Fibroblast of skin of back (primary cell): ENCODE measurements around the gene LSP1.
A peak's percentile ranks its signal among the peaks of the same experiment; 100 is the strongest.

ENCODE experiments used
- DNase-seq: peaks from one replicate; pipeline ENCODE4 v3.0.0-alpha.2; 2013

Gene LSP1

GRCh38 chr11:1848640-1849430 lies 4.0 kb upstream of the LSP1 start:
- DNase-seq, result no peak

- no peak for DNase-seq
Measured at GRCh38 chr11:1851468-1852180, 1.3 kb upstream of the LSP1 start.

GRCh38 chr11:1852271-1852876 lies 510 bp upstream of the LSP1 start:
- no peak for DNase-seq

DNA sequence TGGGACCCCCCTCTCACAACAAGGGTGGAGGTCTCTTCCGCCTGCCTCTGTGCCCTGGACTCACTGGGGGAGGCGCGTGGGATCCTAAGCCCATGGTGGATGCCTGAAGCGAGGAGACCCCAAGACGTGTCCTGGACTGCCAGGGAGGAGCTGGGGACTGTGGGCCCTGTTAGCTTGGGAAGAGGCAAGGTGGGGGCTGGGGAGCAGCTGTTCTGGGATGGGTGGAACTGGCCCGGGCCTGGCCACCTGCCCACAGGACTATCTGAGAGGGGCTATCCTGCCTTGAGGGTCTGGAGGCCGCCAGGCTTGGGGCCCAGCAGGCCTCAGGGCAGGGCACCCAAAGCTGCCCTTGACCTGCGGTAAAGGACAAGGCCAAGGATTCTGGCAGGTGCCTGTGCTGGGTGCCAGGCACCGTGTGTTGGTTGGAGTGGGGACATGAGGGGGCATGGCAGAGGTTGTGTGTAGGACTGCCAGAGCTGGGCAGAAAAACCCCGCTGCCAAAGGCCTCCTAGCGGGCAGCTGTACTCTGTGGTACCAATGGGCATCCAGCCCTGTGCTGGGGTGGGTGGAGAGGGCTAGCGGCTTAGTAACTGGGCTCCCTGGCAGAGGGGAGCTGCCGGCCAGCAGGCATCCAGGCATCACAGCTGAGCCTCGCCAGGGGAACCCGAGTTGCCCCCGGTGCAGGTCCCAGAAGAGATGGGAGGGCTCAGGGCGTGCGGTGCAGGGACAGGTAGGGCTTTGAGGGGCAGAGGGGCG lies 670 bp downstream of the LSP1 start:
- no peak for DNase-seq

DNA sequence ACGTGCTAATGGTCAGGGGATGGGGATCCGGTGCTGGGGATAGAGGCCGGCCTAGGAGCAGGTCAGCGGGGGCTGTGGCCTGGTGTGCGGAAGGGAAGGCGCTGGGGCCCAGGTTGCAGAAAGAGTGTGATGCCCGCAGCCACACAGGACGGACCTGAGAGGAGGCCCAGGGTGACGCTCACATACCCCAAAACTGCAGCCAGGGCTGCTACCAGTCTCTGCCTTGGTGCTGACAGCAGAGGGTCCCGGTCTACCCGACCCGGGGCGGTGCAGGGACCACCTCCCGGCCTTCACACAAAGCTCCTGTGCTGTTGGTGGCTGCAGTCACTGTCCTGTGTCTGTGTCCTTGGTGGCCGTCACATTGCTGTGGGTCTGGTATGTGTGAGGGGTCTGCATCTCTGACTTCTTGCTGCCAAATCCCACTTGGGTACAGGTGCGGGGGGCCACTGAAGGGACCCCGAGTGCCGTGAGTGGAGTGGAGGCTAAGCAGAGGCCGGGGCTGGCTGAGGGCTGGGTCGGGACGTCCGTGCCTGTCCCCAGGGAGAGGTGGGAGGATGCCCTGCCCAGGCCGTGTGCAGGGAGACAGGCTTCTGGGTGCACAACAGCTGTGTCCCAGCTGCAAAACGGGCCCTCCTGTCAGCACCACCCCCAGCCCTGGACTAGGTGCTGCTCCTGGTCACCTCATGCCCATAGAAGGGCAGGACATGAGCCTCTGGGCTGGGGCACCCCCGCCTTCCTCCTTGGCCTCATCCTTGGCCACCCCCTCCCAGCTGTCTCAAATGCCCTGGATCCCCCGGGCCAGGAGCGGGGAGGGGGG lies 1.5 kb downstream of the LSP1 start:
- no peak for DNase-seq

- DNase-seq, result no peak
Measured at GRCh38 chr11:1854949-1855885, 2.3 kb downstream of the LSP1 start.

- DNase-seq, result no peak
Measured at GRCh38 chr11:1855886-1856265, 3.0 kb downstream of the LSP1 start.

- no peak for DNase-seq
Measured at GRCh38 chr11:1856306-1857005, 3.6 kb downstream of the LSP1 start.

- DNase-seq, result no peak
Measured at GRCh38 chr11:1857064-1857463, 4.2 kb downstream of the LSP1 start.

- DNase-seq, result no peak
Measured at GRCh38 chr11:1858154-1858553, 5.3 kb downstream of the LSP1 start.

GRCh38 chr11:1858576-1858975 lies 5.7 kb downstream of the LSP1 start:
- no peak for DNase-seq

DNA sequence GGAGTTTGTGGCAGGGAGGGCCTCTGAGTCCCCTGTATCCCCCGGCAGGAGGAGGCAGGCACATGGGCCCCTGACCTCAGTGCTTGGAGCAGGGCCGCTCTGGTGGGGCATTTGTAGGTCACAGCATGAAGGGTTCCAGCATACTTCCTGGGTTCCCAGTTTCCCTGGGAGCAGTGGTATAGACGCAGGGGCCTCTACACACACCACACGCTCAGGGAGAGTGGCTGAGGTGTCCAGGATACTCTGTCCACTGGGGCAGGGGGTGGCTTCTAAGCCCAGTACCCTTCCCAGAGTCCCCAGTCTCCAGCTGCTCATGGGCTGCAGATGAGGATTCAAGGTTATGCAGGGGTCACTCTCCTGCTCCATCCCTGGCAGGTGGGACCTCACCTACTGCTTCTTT lies 6.1 kb downstream of the LSP1 start:
- DNase-seq, result no peak

DNA sequence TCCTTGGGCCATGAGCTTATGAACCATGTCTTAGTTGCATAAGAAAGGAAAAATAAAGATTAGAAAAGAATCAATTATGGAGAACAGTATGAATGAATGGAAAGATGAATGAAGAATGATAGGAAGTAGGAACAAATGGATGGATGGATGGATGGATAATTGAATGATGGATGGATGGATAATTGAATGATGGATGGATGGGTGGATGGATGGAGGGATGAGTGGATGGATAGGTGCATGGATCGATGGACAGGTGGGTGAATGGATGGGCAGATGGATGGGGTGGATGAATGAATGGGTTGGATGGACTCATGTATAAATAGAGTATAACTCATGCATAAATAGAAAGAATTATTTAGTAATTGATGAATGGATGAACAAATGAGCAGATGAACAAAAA lies 7.2 kb downstream of the LSP1 start:
- DNase-seq, result no peak

- DNase-seq, result no peak
Measured at GRCh38 chr11:1861435-1862411, 8.8 kb downstream of the LSP1 start.

DNA sequence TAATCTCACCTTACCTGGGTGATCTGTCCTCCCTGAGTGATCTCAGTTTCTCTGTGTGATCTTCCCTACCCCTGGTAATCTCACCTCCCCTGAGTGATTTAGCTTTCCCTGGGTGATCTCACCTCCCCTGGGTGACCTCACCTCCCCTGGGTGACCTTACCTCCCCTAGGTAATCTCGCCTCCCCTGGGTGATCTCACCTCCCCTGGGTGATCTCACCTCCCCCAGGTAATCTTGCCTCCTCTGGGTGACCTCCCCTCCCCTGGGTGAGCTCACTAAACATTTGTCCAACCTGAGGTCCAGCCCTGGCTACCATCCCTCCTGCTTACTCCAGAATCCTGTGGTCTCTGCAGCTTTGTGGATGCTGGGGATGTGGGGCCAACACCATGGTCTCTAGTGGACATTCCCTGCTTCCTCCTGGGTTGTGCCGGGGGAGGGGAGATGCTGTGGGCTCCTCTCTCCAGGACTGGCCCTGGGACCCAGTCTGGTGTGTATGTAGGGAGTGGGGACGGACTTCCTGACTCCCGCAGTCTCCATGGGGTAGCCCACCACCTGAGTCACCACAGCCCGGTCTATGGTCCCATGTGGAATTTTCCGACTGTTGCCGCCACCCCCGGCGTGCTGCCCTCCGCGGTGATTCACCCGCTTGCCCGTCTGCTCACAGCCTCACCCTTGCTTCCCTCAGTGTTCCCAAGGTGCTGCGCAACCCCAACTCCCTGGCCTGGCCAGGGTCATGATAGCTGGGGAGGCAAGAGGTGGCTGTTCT lies 9.9 kb downstream of the LSP1 start:
- peak; percentile 68 for DNase-seq

- DNase-seq, result peak; percentile 94
Measured at GRCh38 chr11:1863352-1864216, 10.7 kb downstream of the LSP1 start.

DNA sequence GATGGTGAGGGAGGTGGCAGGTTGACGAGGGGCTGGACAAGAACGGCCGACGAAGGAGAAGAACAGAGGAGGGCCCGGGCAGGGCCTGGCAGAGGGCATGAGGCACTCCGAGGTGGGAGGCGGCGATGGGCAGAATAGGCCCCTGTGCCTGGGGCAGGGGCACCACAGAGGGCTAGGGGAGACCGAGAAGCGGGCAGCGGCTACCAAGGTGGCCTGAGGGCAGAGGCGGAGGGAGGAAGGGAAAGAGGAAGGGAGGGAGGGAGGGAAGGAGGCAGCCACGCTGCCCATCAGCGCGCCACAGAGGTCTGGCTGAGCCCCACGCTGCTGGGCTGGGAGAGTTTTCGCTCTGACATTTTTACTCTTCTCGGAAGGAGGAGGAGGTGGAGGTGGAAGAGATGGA lies 11.3 kb downstream of the LSP1 start:
- no peak for DNase-seq
